ENCODE measurements around the gene FAM110A.

- TF ChIP-seq POLR2AphosphoS5 (IDR thresholded peaks at IDR 0.05; ENCODE audit: insufficient read depth in 1 of 2, low read depth in 1 of 2), result no peak
- TF ChIP-seq CTCF (IDR thresholded peaks at IDR 0.05), result no peak
- TF ChIP-seq POLR2A (IDR thresholded peaks at IDR 0.05), result no peak
These were observed 10.0 kb upstream of the FAM110A start for GRCh38 chr20:823574-823902.

All from vagina (tissue), 2 donors.